HG03139 (cell line): Measurements from ENCODE around the gene LDLRAD4.
"Not testable (repeated sequence)": the region's sequence is repeated elsewhere in the genome, so short reads cannot be mapped to it uniquely, and the experiment has no call there.

Experiments used
- ATAC-seq: cut with Tn5 transposase; IDR thresholded peaks from one replicate; pipeline ENCODE4 v1.9.1; 2021; ENCODE audit not compliant: unreplicated experiment

The LDLRAD4 gene

GRCh38 chr18:13245481-13246000, 27.0 kb downstream of the LDLRAD4 start:
- no peak for ATAC-seq

DNA sequence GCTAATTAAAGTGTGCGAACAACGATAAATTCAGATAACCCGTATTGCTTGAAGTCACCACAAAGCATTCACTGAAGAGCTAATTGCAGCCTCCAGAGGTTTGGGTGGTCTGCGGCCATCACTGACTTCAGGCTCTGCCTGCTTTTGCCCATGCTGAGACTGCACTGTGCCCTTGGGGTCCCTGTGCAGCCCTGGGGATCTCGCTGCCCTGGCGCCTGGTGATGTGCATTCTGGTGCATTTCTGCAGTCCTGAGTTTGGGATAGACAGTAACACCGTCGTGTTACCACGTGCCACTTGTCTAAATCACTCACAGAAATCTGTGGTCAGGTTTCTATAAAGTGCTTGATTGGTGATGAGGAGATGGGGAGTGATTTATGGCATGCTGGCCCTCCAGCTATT, 27.6 kb downstream of the LDLRAD4 start:
- no peak for ATAC-seq

DNA sequence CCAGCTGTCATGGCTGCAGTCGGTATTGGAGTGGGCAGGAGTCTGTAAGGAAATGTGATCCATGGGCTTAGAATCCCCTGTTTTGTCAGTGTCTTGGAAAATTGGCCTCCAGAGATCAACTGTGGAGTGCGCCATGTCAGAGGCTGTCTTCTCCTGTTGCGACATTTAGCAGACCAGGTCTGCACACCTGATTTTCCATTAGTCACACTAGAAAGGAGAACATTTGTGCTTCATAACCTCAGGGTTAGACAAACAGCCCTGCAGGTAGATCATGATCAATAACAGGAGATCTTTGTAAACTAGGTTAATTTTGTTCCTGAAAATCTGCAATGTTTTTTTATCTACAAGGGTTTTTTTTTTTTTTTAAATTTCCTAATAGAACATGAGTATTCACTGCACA, 28.0 kb downstream of the LDLRAD4 start:
- ATAC-seq = no peak

DNA sequence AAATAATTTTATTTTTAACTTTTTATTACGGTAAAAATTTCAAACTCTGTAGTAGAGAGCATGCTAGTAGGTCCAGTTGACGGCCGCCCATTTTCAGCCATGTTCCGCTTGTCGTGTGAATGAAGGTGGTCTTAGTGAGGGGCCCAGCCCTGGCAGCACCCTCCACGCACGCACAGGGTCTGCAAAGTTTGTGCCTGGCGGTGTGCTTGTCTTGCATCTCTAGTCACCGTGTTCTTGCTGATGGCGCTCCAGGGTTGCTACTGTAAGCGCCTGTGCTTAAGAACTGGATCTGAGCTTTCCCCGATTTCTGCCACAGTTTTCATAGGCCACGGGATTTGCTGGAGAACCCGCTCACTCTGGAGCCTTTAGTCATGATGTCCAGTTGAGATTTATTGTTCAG, 28.9 kb downstream of the LDLRAD4 start:
- ATAC-seq = no peak

DNA sequence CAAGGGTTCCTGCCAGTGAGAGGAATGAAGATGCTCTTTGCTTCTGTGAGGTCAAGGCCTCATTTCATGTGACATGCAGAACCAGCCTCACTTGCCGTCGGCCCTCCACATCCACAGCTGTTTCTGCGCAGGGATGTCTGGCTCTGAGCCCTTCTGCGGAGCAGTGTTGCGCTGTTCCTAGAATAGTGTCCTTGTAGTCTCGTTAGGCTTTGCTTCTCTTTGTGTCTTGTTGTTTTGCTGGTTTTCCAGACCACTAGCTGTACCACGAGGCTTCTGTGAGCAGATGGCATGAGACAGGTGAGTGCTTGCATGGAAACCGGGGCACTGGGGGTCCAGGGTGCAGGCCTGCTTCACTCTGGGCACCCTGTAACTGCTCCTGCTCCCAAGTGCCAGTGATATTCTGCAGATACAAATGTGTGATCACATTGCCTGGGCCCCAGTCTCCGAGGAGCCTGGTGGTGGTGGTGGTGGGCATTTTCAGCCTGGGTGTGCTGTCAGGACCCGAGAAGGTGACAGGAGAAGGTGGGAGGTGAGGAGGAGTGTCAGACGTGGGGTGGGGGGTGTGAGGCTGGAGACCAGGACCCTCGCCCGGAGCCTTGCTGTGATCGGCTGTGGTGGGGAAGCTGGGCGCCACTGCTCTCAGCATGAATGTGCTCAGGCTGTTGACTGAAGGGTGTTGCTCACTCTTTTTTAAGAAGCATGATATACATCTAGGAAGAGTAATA, 34.3 kb downstream of the LDLRAD4 start:
- ATAC-seq = no peak

DNA sequence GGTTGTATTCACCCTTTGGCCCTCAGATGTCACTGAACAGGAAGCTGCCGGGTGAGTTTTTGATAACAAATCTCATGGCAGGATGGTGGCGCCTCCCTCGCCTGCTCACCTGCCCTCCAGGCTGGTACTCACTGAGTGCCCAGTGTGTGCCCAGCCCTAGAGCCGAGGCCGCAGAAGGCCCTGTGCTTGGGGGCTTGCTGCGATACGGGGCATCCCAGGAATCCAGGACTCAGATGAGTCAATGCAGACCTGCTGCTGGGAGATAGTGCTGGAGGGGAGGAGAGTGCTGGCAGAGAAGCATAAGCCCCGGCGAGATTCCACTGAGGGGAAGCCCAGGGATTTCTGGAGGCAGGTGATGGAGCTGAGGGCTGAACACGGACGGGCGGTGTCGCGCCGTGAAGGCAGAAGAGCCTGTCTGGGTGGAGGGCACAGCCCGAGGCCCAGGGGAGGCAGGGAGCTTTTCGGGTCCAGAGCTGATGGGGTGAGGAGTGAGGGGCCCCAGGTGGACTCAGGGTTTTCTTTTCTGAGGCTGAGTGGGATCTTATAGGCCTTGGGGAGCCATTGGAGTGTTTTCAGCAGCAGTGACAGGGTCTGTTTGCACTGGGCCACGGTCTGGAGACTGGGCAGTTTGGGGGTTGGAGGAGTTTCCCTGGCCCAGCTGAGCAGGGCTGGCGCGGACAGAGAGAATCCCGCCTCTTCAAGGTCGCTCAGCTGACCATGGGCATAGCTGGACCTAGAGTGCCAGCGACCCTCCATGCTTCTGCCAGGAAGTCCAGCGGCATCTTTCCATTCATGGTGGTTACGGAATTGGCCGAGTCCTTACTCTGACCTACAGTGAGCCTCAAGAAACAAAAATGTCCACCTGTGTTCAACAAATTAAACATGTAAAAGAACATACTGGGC, 35.5 kb downstream of the LDLRAD4 start:
- no peak for ATAC-seq

DNA sequence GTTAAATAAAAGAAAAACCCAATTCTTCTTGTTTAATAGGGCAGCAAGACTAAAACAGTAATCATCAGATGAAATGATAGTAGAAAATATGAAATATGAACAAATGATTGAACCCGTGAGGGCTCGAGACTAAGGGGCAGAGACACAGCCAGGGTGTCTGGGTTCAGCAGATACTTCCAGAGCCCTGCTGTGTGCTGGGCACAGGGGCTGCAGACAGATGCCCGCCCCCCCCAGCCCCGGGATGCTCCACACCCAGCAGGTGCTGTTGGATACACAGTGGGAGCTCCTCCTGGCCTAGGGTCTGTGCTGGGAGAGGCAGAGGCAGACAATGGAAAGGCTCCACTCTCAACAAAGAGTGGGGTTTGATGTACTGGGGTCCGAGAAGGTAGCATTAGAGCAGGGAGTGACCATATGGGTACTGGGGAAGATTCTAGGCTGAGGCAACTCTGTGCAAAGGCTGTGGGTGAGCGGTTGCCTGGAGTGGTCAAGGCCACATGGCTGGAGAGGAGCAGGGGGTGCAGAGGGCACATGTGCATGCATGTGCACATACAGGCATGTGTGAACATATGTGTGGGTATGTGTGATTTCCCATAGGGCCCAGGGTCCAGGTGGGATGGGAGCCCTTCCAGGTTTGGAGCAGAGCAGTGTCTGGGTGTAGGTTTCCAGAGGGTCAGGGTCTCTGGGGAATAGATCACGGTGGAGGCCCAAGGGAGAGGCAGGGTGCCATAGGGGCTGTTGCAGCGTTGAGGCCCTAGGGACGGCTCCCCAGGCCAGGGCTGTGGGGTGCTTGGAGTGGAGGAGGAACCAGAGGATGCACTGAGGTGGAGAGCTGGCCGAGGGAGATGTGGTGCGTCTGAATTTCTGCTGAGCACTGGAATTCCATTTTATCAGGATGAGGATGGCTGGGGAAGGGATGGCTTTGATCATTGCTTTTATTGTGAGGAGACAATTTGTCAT, 36.7 kb downstream of the LDLRAD4 start:
- ATAC-seq = no peak

GRCh38 chr18:13256444-13257305, 38.1 kb downstream of the LDLRAD4 start:
- no peak for ATAC-seq

GRCh38 chr18:13257361-13257980, 38.9 kb downstream of the LDLRAD4 start:
- no peak for ATAC-seq

- no peak for ATAC-seq
These were observed 40.4 kb downstream of the LDLRAD4 start for GRCh38 chr18:13258921-13259320.

DNA sequence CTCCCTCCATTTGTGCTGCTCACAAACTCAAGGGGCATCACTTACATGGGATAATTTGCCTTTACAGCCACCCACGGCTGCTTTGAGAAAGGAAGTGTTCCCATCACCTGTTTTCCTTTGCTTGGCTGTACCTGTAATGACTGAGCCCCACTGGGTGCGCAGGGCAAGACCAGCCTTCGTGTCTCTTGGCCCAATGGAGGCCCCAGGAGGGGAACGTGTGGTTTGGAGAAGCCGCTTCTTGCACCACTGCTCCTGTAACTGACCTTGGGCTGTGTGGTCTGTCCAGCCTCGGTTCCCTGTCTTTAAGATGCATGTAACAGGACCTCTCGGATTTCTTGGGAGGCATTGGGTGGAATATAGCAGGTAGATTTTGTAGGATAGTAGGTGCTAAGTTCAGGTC, 41.1 kb downstream of the LDLRAD4 start:
- ATAC-seq = no peak

DNA sequence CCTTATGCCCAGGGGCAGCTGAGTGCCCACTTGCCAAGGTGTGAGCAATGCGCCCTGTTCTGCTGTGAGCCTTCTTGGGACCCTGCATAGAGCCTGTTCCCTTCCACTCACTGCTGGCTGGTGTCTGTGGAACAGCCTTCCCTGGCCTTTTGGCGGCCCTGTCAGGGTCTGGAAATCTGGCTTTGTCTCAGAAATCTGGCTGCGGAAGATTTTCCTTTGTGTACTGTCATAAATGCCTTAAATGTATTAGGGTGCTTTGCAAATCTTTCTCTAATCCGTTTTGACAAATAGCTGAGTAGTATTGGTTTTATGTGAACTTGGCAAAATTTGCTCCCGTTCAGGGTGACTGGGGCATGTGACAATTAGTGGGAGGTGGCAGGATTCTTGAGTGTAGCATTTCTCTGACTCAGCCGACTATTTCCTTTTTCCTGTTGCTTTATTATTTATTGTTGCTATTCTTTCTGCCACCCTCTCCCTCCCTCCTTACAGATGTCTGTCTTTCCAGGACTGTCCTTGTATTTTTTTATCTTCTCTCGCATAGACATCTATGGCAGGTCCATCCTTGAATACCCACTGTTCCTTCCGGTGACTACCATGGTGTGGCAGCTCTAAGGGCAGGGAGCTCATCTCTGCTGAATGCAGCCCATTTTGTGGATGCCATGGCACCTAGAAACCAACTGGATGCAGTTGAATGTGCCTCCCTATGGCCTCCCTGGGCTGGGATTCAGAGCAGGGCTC, 41.8 kb downstream of the LDLRAD4 start:
- no peak for ATAC-seq

DNA sequence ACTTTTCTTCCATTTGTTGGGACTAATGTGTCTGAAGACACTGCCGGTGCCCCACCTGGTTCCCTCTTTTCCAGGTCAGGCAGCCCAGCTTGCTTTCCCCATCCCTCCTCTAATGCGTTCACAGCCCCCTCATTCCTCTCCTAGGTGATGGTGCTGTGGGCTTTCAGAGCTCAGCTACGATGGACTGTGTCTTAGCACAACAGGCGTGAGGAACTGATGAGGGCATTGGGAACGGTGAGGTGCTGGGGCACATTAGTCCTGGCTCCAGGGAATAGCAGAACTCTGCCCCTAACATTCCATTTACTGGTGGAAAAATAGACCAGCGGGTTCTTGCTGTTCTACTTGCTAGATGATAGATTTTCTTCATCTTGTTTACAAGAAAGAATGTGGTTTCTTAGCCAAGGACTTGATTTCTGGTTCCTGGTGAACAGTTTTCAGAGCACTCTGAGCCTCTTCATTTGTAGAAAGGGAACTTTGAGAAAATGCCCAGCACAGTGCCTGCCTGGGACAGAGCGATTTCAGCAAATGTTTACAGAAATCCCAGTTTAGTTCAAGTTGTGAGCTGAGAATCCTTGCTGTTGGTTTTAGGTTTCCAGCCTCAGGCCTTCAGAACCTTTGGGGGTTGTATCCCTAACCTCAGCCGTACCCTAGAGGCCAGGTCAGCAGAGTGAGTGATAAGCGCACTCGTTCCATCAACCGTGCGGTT, 42.5 kb downstream of the LDLRAD4 start:
- ATAC-seq = no peak

- ATAC-seq = no peak
These were observed 43.2 kb downstream of the LDLRAD4 start for GRCh38 chr18:13261661-13262357.

GRCh38 chr18:13262358-13262680, 43.8 kb downstream of the LDLRAD4 start:
- ATAC-seq = not testable (repeated sequence)

- no peak for ATAC-seq
These were observed 44.5 kb downstream of the LDLRAD4 start for GRCh38 chr18:13262839-13263691.
